Fibroblast of pulmonary artery (primary cell): Measurements from ENCODE around the gene CDK7.

Experiments
- DNase-seq: peaks from one replicate; pipeline ENCODE4 v3.0.0-alpha.2; 2010; ENCODE audit warnings: low read depth
- H3K4me3 ChIP-seq: replicated peaks from 2 replicates; pipeline ENCODE4 v1.5.1; 2011; ENCODE audit warnings: low read depth, mild to moderate bottlenecking, control low read depth, low read length, moderate library complexity
- CTCF ChIP-seq: IDR thresholded peaks from 2 replicates; pipeline ENCODE4 v1.5.1; 2011; ENCODE audit warnings: mild to moderate bottlenecking, control low read depth, low read length, inconsistent platforms; ENCODE audit errors: missing control alignments

CDK7 gene

GRCh38 chr5:69234457-69235268, at the start of gene CDK7:
Gene CDK7 (plus strand): TSS chr5:69234886. CDS start chr5:69234976, 90 bp downstream.
- H3K4me3 ChIP-seq, result peak within 1 kb of the TSS; percentile 97
- TF ChIP-seq CTCF, result no peak
- peak; percentile 93 for DNase-seq

DNA sequence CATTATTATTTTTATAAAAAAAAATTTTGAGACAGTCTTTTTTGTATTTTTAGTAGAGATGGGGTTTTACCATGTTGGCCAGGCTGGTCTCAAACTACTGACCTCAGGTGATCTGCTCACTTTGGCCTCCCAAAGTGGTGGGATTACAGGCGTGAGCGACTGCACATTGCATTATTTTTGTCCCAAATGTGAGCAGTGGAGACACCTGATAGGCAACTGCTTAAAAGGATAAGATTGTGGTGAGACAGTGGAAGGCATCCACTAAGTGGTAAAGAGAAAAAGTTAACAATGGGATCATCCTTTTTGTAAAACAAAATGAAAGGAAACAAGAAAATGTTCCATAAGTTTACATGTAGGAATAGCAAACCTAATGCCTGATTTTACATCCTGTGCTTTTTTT, 47.3 kb upstream of the CDK7 start:
- TF ChIP-seq CTCF, result no peak
- DNase-seq, result no peak
- no peak overlapping the region for H3K4me3 ChIP-seq

- peak overlapping the region; percentile 99 for H3K4me3 ChIP-seq
- peak; percentile 6 for DNase-seq
- no peak for TF ChIP-seq CTCF
These were observed 45.9 kb upstream of the CDK7 start for GRCh38 chr5:69188811-69189161.

DNA sequence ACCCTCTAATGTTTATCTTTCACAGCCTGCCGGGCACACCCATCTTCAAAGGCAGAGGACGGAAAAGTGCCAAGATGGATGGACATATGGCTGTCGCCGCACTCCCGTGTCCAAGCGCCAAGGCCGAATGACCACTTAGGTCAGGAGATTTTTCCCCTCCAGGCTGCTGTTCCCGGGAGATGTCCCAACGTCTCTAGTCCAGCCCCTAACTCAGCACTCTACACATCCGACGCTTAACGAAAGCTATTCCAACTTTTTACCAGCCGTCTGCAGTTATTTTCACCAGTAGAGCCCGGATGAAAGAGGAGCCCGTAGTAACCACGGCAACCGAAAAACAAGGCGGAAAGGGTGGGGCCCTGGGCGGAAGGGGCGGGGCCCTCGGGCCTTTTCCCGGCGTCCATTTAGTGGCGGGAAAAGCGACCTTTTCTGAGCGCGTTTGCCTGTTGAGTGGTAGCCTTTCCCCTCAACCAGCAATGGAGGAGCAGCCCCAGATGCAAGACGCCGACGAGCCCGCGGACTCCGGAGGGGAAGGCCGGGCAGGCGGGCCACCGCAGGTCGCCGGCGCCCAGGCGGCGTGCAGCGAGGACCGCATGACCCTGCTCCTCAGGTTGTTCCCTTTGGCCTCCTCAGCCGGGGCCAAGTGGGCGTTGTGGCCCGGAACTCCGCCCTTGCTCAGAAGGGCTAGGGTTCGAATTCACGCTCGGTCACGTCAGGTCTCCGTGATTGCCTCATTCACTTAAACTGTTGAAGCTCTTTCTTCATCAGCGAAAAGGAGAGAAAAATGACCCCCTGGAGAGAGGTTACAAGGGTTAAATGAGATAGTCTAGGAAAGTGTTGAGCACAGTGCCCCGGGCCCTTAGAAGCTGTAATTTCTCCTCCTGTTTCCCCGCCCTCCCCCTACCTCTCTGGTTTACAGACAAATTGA, 45.3 kb upstream of the CDK7 start, which contains the start of gene CENPH:
Gene CENPH (plus strand): TSS at position 422 of the 925 bp plus-strand sequence. CDS start 52 bp downstream, at position 474.
- peak; percentile 90 for DNase-seq

GRCh38 chr5:69202497-69202896, 32.2 kb upstream of the CDK7 start:
- no peak overlapping the region for H3K4me3 ChIP-seq
- no peak for TF ChIP-seq CTCF
- peak; percentile 6 for DNase-seq

More for the DNA sequence above, 45.3 kb upstream of the CDK7 start, which contains the start of gene CENPH:
- peak within 1 kb of the TSS; percentile 99 for H3K4me3 ChIP-seq
- TF ChIP-seq CTCF, result no peak

DNA sequence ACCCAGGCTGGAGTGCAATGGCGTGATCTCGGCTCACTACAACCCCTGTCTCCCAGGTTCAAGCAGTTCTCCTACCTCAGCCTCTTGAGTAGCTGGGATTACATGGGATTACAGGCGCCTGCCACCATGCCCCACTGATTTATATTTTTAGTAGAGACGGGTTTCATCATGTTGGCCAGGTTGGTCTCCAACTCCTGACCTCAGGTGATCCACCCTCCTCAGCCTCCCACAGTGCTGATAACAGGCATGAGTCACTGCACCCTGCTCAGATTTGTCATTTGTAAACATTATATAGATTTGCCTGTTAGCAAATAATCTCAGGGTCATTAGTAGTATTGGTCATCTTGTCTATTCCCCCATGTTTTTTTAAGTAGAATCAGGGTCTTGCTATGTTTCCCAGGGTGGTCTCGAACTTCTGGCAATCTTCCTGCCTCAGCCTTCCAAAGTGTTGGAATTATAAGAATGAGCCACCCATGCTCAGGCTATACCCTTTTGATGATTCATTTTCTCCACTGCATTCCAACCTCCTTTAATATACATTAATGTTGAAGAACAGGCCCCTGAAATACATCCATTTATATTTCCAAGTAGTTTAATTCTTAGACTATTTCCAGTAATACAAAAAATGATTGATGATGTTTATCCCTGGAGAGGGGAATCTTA, 28.0 kb upstream of the CDK7 start:
- H3K4me3 ChIP-seq, result no peak overlapping the region
- peak; percentile 6 for DNase-seq

More for the DNA sequence above, 28.0 kb upstream of the CDK7 start:
- TF ChIP-seq CTCF, result no peak
